Epithelial cell of proximal tubule (primary cell): ENCODE data around the gene VSX1. TPM values are rescaled to one million over a fixed set of nuclear protein-coding genes. Genes with fewer than 3 reads are reported as not detected.
A peak's percentile ranks its signal among the peaks of the same experiment; 100 is the strongest.

Experiments used
- DNase-seq: peaks from one replicate; pipeline ENCODE4 v3.0.0-alpha.2; 2011; ENCODE audit warnings: low read depth
- H3K4me3 ChIP-seq: 2 replicates; pipeline ENCODE4 v1.5.1; 2011; ENCODE audit warnings: low read depth, mild to moderate bottlenecking, low read length
- CTCF ChIP-seq: conservative IDR thresholded peaks from 2 replicates; pipeline ENCODE4 v1.5.1; 2012; ENCODE audit warnings: low read depth, mild to moderate bottlenecking, low read length
- total RNA-seq: library from RNA; depleted of rRNA; stranded (reverse); fragments of >200 nt; gene quantifications from 2 replicates; pipeline ENCODE4 v1.2.3, GENCODE V29; 2015

The VSX1 gene
- total RNA-seq, 1 donor from 2014 or later: not detected

DNA sequence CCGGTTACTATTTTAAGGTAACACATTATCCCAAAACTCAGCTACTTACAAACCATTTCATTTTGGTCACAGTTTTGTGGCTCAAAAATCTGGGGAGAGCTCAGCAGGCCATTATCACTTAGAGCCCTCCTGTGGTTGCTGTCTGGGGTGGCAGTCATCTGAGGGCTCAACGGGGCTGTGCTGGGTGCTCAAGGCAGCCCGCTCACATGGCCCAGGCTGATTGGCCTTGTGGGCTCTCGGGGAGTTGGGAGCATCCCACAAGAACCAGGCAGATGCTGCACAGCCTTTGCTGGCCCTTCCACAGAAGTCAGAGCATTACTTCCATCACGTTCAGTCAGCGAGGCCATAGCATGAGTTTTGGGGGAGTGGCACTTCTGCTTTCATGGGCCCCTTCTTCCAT lies 6.3 kb upstream of the VSX1 start:
- no peak for TF ChIP-seq CTCF
- no peak for DNase-seq
- no peak overlapping the region for H3K4me3 ChIP-seq

DNA sequence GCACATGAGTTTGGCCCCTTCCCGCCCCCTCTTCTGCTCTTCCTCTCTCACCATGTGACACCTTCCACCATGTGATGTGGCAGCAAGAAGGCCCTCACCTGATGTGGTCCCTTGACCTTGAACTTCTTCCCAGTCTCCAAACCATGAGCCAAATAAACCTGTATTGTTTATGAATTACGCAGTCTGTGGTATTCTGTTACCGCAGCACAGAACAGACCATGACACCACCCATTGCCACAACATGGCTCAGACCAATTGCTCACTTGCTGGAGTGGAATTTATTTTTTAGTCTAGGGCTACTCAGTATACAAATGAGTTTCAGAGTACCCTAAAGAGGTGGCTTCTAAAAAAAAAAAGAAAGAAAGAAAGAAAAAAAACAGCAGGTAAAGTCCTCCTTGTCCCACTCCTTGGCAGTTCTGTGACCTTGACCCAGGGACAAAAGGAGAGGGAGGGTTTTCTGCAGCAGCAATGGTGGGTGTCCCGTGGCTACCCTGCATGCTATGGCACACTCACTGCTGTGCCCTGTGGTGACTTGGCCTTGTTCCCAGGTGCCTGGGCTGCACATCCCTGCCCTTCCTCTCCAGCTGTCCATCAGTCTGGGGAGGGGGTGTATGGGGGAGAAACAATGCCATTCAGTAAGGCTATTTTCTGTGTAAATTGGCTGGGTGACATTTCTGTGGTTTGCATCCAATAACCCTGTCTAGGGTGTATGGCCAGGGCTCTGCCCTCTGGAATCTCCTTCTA lies 5.4 kb upstream of the VSX1 start:
- TF ChIP-seq CTCF: no peak
- DNase-seq: no peak
- no peak overlapping the region for H3K4me3 ChIP-seq

DNA sequence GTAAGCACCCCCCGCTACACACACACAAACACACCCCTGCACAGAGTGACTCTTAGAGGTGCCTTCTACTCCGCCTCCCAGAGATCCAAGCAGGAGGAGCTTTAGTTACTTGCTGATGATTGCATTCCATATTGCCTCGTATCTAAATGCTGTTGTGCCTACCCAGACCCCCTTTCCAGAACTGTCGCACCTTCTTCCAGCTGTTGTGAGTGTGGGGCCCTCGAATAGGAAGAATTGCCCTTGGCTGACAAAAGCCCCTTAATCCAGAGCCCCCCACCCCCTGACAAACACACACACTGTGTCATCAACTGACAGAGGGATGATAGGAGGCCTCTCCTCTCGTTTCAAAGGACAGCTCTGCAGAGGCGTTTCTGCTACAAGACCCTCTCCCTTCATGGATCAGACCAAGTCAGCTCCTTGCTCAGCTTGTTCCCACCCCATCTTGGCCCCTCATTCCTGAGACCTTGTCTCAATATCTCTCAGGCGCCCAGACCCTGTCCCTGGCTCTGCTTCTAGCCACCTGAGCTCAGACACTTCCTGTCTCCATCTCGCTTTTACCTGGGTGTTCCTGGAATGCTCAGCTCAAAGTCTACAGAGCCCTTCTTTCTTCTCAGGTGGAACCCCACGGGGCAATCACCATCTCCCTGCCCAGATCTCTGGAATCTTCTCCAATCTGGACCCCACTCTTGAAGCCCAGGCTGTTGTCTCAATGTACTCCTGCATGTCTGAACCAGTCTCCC lies 4.0 kb upstream of the VSX1 start:
- no peak overlapping the region for H3K4me3 ChIP-seq
- no peak for DNase-seq
- no peak for TF ChIP-seq CTCF

DNA sequence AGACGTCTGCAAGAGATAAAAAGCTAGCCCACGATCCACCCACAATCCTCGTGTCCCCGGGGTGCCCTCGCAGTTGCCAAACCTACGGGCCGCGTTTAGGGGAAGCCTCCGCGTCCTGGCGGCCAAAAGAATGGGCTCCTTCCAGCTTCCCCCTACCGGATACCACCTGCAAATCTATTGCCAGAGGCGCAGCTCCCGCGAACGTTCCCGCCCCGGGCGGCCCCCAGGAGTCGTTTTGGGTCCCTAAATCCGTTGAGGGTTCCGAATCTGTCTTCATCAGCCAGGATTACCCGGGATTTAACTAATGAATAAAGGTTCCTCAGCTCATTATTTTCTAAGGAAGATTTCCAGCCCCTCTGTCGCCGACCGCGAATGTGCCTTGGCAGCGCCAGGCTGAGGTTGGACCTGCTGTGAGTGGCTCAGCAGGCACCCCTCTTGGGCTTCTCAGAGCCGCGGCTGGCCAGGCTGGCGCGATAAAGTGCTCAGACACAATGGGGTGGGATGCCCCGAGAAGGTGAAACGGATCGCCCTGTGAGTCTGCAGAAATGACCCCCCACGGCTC lies 2.8 kb upstream of the VSX1 start:
- no peak for TF ChIP-seq CTCF

GRCh38 chr20:25083773-25084625 lies 2.1 kb upstream of the VSX1 start:
- H3K4me3 ChIP-seq: no peak overlapping the region
- TF ChIP-seq CTCF: peak; percentile 39
- DNase-seq: no peak

More for the DNA sequence above, 2.8 kb upstream of the VSX1 start:
- H3K4me3 ChIP-seq: no peak overlapping the region
- no peak for DNase-seq

- no peak overlapping the region for H3K4me3 ChIP-seq
- no peak for TF ChIP-seq CTCF
- no peak for DNase-seq
Observed at GRCh38 chr20:25083141-25083772, 1.3 kb upstream of the VSX1 start.
